ENCODE results near the gene CHD1L.

The CHD1L gene

DNA sequence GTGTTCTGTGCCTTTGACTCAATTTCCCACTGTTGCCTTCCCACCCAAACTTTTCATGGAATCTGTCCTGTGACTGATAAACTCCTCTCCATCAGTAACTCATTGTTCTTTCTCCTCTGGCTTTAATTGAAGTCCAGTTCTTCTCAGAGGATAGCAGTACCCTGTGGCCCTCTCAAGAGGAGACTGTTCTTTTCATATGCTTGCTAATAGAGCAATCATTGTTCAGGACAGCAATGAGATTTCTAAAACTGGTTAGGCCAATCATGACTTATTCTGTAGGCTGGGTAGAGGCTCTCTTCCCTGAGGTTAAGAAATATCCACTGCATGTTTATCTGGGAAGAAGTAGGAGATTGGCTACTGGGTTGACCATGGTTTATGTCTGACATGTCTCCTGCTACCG, 98.8 kb downstream of the CHD1L start:
- Mint-ChIP-seq H3K27ac (no peak overlapping the region), H3K36me3 (no peaks in the 10 kb centered on the region), H3K27me3 (peaks cover 54% of the 10 kb centered on the region), H3K4me3 (no peak overlapping the region), H3K9me3 (ENCODE audit: low read depth) (no peaks in the 10 kb centered on the region), H3K4me1 (ENCODE audit: low read depth) (no peaks in the 10 kb centered on the region)
